Neural progenitor cell (in vitro differentiated cells): ENCODE measurements around the gene ZNF189. TPM values are rescaled to one million over a fixed set of nuclear protein-coding genes. Genes with fewer than 3 reads are reported as not detected.
A peak's percentile ranks its signal among the peaks of the same experiment; 100 is the strongest.

ENCODE experiments used
- DNase-seq: peaks from one replicate; pipeline ENCODE4 v3.0.0-alpha.2; 2016; ENCODE audit warnings: low spot score
- H2AFZ ChIP-seq: fragments of 200-600 bp; sonication (generic); replicated peaks from 2 replicates; pipeline ENCODE4 v1.6.1; 2016; ENCODE audit warnings: antibody characterized with exemption
- H3F3A ChIP-seq: fragments of 200-600 bp; sonication (generic); 2 replicates; pipeline ENCODE4 v1.6.1; 2016; ENCODE audit warnings: antibody characterized with exemption, low read depth
- H3K27ac ChIP-seq: fragments of 200-600 bp; sonication (generic); 2 replicates; pipeline ENCODE4 v1.5.1; 2016; ENCODE audit warnings: mild to moderate bottlenecking
- H3K27me3 ChIP-seq: fragments of 200-600 bp; sonication (generic); 2 replicates; pipeline ENCODE4 v1.6.1; 2016; ENCODE audit warnings: mild to moderate bottlenecking, moderate library complexity
- H3K36me3 ChIP-seq: fragments of 200-600 bp; sonication (generic); 2 replicates; pipeline ENCODE4 v1.5.1; 2016
- H3K4me1 ChIP-seq: fragments of 200-600 bp; sonication (generic); 2 replicates; pipeline ENCODE4 v1.6.1; 2016; ENCODE audit warnings: mixed run types
- H3K4me2 ChIP-seq: fragments of 200-600 bp; sonication (generic); 2 replicates; pipeline ENCODE4 v1.6.1; 2016
- H3K4me3 ChIP-seq: fragments of 200-600 bp; sonication (generic); 2 replicates; pipeline ENCODE4 v1.5.1; 2016
- H3K79me2 ChIP-seq: fragments of 200-600 bp; sonication (generic); 2 replicates; pipeline ENCODE4 v1.6.1; 2016; ENCODE audit warnings: low read depth
- H3K9ac ChIP-seq: fragments of 200-600 bp; sonication (generic); 2 replicates; pipeline ENCODE4 v1.6.1; 2016
- H3K9me3 ChIP-seq: fragments of 200-600 bp; sonication (generic); 2 replicates; pipeline ENCODE4 v1.5.1; 2016; ENCODE audit warnings: low read depth
- H4K20me1 ChIP-seq: fragments of 200-600 bp; sonication (generic); 2 replicates; pipeline ENCODE4 v1.6.1; 2016; ENCODE audit warnings: low read depth
- H3K27ac Mint-ChIP-seq: 3 replicates; pipeline ENCODE4 v1.8.0; 2021; ENCODE audit warnings: mixed read lengths
- H3K27me3 Mint-ChIP-seq: 2 replicates; pipeline ENCODE4 v1.8.0; 2022; ENCODE audit warnings: low read depth, mild to moderate bottlenecking, inconsistent platforms, moderate library complexity, mixed read lengths; ENCODE audit not compliant: insufficient read depth
- H3K36me3 Mint-ChIP-seq: 3 replicates; pipeline ENCODE4 v1.8.0; 2021; ENCODE audit warnings: mixed read lengths
- H3K4me1 Mint-ChIP-seq: 3 replicates; pipeline ENCODE4 v1.8.0; 2021; ENCODE audit warnings: mixed read lengths
- H3K4me3 Mint-ChIP-seq: 3 replicates; pipeline ENCODE4 v1.8.0; 2021; ENCODE audit warnings: mild to moderate bottlenecking, moderate library complexity, mixed read lengths
- H3K9me3 Mint-ChIP-seq: 3 replicates; pipeline ENCODE4 v1.8.0; 2020; ENCODE audit warnings: mixed read lengths
- CTCF ChIP-seq: fragments of 200-600 bp; sonication (generic); IDR thresholded peaks from 2 replicates; pipeline ENCODE4 v1.5.1; 2017; ENCODE audit warnings: antibody characterized with exemption, mild to moderate bottlenecking
- EZH2 ChIP-seq: fragments of 200-600 bp; sonication (generic); IDR thresholded peaks from 2 replicates; pipeline ENCODE4 v1.6.1; 2017; ENCODE audit warnings: antibody characterized with exemption, mild to moderate bottlenecking, moderate library complexity
- EZH2phosphoT487 ChIP-seq: fragments of 200-600 bp; sonication (generic); IDR thresholded peaks from 2 replicates; pipeline ENCODE4 v1.6.1; 2017; ENCODE audit warnings: antibody characterized with exemption
- total RNA-seq: library from RNA; depleted of rRNA; stranded (reverse); fragments of >200 nt; gene quantifications from 2 replicates; pipeline ENCODE4 v1.2.3, GENCODE V29; 2015; ENCODE audit warnings: low replicate concordance

ZNF189 gene
- 25.9 and 40.2 TPM in 2 replicates for total RNA-seq

DNA sequence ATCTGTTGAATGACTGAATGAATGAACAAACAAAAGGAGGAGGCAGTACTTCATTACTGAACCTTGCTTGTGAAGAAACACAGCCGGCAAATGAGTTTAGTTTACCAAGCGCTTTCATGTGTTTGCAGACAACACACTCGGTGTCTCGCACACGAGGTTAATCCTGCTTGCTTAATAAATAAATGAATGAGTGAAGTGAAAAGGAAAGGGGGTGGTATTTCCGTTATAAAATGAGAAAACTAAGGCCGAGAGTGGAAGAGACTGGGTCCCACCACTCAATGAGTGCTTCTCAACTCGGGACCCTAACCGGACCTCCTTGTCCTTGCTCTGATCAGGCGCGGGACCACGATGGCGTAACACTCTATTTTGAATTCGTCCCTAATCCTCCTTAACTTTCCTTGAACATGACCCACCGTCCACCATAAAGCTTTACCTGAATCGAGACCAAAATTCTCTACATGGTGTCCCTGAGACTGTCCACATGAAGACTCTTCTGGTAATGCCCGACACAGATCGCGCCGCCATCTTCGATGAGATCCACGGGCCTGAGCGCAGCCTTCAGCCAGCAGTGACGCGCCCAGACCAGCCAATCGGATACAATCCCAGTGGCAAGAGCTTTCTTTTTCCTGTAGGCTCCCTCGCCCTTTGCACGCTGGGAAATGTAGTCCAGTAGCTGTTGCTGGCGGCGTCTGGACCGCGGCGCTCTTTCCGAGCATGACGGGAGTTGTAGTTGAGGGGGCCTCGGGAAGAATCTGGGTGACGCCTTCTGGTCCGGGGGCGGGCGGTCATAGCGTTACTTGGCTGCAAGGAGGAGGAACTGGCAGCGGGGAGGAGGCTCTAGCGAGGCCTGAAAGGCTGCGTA is at the start of gene ZNF189, which contains the start of gene MRPL50:
ZNF189 (plus strand) TSS at position 784 of the 862 bp plus-strand sequence. CDS start 306 bp downstream, outside the sequence.
MRPL50 (minus strand) TSS at position 551 of the 862 bp plus-strand sequence; CDS start at position 525, 26 bp downstream.
- peaks cover 10% of the 10 kb centered on the region for H3K9me3 ChIP-seq
- no peaks in the 10 kb centered on the region for H3F3A ChIP-seq
- H3K4me1 ChIP-seq: peaks cover 13% of the 10 kb centered on the region
- peak within 1 kb of the TSS; percentile 69 for H3K4me3 ChIP-seq
- H3K79me2 ChIP-seq: peaks cover 80% of the 10 kb centered on the region
- peaks cover 5% of the 10 kb centered on the region for H3K27me3 Mint-ChIP-seq
- peaks cover 23% of the 10 kb centered on the region for H3K4me1 Mint-ChIP-seq
- peak within 1 kb of the TSS; percentile 97 for H3K27ac Mint-ChIP-seq
- H4K20me1 ChIP-seq: no peaks in the 10 kb centered on the region
- DNase-seq: peak; percentile 99
- no peak for TF ChIP-seq EZH2phosphoT487
- TF ChIP-seq CTCF: no peak
- TF ChIP-seq EZH2: no peak
- peaks cover 31% of the 10 kb centered on the region for H3K36me3 ChIP-seq
- H3K36me3 Mint-ChIP-seq: peaks cover 66% of the 10 kb centered on the region
- peaks cover 57% of the 10 kb centered on the region for H3K9me3 Mint-ChIP-seq
- no peaks in the 10 kb centered on the region for H3K27me3 ChIP-seq
- peak within 1 kb of the TSS; percentile 86 for H3K9ac ChIP-seq
- H3K27ac ChIP-seq: peak within 1 kb of the TSS; percentile 0
- peak within 1 kb of the TSS; percentile 97 for H3K4me3 Mint-ChIP-seq
- H3K4me2 ChIP-seq: peak within 1 kb of the TSS; percentile 95
- peak within 1 kb of the TSS; percentile 91 for H2AFZ ChIP-seq

DNA sequence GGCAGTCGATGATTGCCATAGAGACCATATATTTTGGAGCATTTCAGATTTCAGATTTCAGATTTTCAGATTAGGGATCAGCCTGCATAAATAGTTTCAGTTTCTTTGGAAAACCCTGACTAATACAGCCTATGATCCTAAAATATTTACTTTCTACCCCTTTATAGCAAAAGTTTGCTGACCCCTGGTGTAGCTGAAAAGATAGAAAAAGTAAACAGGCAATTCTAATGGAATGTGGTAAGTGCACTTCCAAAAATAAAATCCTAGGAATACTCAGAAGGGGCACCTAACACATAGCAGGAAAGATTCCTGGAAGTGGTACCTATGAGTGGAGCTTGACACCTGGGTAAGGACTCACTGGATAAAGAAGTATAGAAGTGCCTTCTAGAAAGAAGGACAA is 48.4 kb upstream of the ZNF189 start:
- Histone ChIP-seq H2AFZ (no peak overlapping the region), H3K4me1 (no peaks in the 10 kb centered on the region), H3K4me3 (no peak overlapping the region), H3K27me3 (no peaks in the 10 kb centered on the region), H3K36me3 (no peaks in the 10 kb centered on the region), H3K4me2 (no peak overlapping the region), H4K20me1 (no peaks in the 10 kb centered on the region), H3F3A (no peaks in the 10 kb centered on the region), H3K79me2 (no peaks in the 10 kb centered on the region), H3K9ac (no peak overlapping the region), H3K9me3 (no peaks in the 10 kb centered on the region), H3K27ac (no peak overlapping the region)
- no peak for DNase-seq
- no peaks in the 10 kb centered on the region for H3K27me3 Mint-ChIP-seq
- H3K9me3 Mint-ChIP-seq: no peaks in the 10 kb centered on the region
- no peak for TF ChIP-seq EZH2
- no peak for TF ChIP-seq CTCF
- TF ChIP-seq EZH2phosphoT487: no peak
- no peaks in the 10 kb centered on the region for H3K4me1 Mint-ChIP-seq
- no peaks in the 10 kb centered on the region for H3K36me3 Mint-ChIP-seq
- H3K27ac Mint-ChIP-seq: no peak overlapping the region
- H3K4me3 Mint-ChIP-seq: no peak overlapping the region

- Histone ChIP-seq H3K27ac (no peak overlapping the region), H3K9ac (no peak overlapping the region), H4K20me1 (no peaks in the 10 kb centered on the region), H3K9me3 (no peaks in the 10 kb centered on the region), H3K4me3 (no peak overlapping the region), H3K36me3 (no peaks in the 10 kb centered on the region), H3K4me1 (no peaks in the 10 kb centered on the region), H2AFZ (no peak overlapping the region), H3F3A (no peaks in the 10 kb centered on the region), H3K27me3 (no peaks in the 10 kb centered on the region), H3K4me2 (no peak overlapping the region), H3K79me2 (no peaks in the 10 kb centered on the region)
- no peak overlapping the region for H3K4me3 Mint-ChIP-seq
- no peak for DNase-seq
- no peaks in the 10 kb centered on the region for H3K36me3 Mint-ChIP-seq
- H3K27ac Mint-ChIP-seq: no peak overlapping the region
- TF ChIP-seq EZH2 (no peak), EZH2phosphoT487 (no peak), CTCF (no peak)
- H3K9me3 Mint-ChIP-seq: no peaks in the 10 kb centered on the region
- no peaks in the 10 kb centered on the region for H3K4me1 Mint-ChIP-seq
- no peaks in the 10 kb centered on the region for H3K27me3 Mint-ChIP-seq
Observed at GRCh38 chr9:101352892-101353463, 45.7 kb upstream of the ZNF189 start.
